ENCODE data around the gene LTBP1.

The LTBP1 gene

DNA sequence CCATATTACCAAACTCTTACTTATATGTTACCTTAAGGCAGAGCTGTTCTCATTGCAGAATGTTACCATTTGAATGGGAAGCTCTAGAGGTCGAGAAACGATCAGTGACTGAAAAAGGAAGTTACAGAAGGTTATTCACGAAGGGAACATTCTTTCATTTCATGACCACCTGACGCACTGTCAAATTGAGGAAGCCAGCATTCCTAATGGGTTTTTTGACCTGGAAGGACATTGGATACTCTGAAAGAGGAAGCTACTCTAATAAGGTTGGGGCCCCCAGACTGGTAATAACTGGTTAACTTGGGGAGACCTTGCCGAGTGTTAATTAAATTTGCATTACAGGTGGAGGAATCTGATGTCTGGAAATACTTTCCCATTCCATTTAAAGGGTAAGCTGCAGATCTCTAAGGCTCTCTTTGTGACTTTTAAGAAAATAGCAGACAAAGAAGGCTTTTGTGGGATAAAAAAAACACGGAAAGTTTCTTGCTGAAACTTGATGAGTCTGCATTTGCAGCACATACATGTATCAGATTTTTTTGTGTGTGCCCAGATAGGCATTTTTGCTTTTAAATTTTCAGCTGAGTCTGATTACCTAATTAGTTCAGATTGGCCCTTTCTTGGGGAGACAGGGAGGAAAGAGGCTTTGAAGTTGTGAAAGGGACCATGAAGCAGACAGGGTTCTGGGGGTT lies 137.1 kb downstream of the LTBP1 start:
- no peak for DNase-seq (ENCODE audit: low spot score)

DNA sequence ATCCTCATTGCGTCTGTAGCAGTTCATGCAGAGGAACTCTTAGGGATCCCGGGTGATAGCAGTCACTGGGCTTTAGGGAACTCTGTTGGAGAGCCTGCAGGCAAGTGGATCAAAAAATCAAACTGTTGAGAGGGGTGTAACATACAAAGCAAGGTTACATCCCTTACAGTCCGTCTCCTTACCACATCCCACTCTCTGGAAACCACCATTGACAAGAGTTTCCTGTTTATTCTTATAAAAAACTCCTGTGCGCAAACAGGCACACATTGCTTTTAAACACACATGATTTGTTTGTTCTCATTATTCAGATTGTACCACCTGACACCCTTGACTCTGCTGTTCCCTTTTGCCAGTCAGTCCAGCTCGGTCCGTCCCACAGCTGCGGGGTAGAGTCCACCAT lies 137.7 kb downstream of the LTBP1 start:
- DNase-seq (ENCODE audit: low spot score): no peak

DNA sequence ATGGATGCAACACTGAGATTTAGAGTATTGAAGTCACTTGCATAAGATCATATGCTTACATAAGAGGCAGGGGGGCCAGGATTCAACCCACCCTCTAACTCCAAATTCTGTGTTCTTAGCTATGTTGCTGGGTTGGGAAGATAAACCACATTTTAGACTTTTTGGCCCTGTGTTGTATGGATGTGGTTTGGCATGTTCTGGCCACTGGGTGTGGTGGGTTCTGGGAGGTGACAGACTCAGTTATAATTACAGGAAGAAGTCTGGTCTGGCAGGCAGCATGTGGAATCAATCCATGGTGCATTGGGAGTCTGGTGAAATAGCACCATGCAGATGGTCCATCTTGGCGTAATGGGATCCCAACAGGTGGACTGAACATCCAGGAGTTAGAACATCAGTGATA lies 138.9 kb downstream of the LTBP1 start:
- no peak for DNase-seq (ENCODE audit: low spot score)

DNA sequence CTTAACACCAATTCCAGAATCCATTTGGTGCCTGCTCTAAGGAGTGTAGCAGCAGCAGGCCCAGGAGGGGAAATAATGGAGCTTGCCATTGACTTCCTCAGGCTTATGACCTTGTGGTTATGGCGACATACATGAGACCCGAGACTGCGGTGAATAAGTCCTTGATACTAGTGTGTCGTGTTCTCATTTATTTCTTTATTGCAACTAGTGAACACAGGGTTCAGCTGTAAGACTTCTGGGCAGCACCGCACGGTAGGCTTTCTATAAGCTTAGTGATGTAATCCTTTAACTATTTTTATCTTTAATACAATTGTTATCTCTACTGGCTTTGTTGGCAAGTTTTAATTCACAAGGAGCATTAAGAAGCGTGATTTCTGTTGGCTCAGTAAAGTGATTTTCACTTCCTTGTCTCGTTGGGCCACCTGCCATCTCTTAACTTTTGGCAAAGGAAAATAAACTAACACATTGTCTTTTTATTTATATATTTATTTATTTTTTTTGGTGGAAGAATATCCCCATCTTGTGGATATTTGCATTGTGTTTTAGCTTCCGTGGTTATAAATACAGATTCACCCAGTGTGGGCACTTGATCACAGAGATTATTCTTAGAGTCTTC lies 139.8 kb downstream of the LTBP1 start:
- no peak for DNase-seq (ENCODE audit: low spot score)

DNA sequence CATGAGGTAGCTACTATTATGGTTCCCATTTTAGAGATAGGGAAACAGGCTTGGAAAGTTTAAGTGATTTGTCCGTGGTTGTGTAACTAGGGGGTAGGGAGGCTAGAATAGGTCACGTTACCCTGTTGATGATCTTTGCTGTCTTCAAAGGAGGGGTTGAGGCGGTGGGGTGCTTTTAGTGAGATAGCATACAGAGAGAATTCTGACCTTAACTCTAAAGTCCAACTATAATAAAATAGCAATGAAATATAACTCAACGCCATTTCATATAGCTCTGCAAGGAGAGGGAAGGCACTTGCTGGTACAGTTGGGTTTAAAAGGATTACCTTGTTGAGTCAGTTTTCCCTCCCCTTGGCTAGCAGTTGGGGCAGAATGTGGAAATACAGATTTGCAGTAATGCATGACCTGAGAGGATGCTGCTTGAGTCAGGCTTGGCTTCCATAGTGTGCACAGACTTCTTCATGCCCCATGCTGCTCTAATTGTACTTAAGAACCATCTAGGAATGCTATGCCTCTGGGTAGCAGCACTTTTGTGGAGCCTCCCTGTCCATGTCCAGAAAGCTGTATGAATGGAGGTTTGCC lies 143.9 kb downstream of the LTBP1 start:
- DNase-seq (ENCODE audit: low spot score): no peak

DNA sequence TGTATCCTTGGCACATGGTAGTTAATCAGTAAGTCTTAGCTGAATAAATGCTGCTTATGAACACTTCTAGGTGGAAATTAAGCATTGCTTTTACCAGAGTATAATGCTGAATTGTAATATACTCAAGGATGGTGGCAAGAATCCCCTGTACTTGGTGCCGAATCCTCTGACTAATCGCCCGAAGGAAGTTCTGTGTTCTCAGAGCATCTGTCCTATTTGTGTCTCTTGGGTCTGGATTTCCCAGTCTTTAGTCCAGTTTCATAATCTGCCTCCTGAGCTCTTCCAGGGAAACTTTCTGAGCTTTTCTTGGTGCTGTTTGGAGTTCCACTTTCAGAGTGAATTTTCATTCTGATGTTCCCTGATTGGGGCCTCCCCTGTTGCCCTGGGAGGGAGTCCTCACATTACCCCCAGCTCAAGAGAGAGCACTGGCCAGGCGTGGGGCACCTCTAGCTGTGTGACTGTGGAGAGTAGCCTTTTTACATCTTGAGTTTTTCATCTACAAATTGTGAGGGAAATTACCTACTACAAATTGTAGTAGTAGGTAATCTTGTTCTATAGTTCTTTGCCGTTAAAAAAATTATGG lies 144.9 kb downstream of the LTBP1 start:
- DNase-seq (ENCODE audit: low spot score): no peak

DNA sequence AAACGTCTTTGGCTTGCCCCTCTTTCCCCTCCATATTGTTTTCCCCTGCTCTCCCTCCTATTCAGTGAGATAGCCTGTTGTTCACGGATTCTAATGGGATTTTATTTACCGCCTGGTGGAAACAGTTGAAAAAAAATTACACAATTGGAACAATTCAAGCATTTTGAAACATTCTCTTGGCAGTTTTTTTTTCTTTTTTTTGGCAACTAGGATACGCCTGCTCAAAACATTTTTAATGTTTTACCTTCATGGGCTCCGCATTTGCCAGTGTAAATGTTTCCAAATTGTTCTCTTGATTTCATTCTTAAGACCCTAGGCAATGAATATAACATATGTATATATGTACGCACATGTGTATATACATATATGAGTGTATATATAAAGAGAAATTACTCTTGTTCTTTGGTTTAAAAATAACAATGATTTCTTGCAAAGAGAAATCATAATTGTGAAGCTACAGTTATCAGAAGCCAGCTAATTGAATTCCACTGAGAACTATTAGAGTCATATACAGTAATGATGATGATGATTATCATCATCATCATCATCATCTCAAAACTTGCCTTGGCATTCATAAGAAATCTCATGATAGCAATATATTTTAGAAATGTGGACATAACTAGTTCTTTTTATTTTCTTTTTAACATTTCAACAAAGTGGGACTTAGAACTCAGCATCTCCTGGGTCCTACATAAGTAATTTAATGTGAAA lies 146.7 kb downstream of the LTBP1 start:
- no peak for DNase-seq (ENCODE audit: low spot score)

DNA sequence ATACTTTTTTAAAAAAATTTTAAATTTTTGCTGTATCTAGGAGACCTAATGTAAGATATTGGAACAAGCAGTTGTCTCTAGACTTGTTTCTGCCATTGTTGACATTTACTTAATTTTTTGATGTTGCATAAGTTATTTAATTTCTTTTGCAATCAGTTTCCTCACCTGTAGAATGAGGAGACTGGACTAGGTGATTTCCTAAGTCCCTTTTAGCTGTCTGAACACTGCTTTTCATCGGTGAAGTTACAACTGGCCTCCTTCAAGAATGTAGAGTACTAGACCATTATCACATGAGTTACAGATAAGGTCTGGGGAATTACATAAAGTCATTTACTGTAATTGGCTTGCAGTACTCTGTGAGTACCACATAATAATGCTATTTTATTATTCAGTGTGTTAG lies 147.6 kb downstream of the LTBP1 start:
- DNase-seq (ENCODE audit: low spot score): no peak

DNA sequence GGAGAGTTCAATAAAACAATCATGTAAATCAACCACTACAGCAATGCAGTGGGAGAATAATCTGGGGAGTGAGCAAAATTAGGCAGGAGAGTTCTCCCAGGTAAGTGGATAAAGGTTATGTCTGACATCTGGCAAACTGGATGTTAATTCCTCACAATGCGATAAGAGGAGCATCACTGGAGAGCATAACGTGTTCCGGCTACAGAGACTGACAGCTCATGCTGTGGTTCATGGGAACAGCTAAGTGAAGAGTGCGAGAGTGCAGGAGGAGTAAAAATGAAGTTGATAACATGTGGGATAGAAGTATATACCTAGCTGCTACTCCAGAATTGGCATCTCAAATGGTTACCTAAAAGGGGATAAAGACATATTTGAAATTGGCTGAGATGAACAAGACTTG lies 153.2 kb downstream of the LTBP1 start:
- DNase-seq (ENCODE audit: low spot score): no peak

DNA sequence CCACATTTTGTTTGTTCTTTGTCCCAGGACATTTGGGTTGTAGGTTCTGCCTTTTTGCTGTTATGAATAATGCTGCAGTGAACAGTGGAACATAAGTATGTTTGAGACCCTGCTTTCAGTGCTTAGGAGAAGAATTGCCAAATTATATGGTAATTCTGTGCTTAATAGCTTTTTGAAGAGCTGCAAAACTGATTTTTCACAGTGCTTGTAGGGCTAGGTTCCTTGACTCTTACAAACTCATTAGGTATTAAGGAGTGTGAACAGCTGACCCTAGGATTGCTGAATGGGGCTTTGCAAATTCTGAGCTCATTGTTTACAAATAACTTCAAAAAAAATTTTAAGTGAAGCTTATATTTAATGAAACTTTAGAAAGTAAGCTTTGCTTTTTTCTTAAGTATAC lies 154.2 kb downstream of the LTBP1 start:
- no peak for DNase-seq (ENCODE audit: low spot score)

DNA sequence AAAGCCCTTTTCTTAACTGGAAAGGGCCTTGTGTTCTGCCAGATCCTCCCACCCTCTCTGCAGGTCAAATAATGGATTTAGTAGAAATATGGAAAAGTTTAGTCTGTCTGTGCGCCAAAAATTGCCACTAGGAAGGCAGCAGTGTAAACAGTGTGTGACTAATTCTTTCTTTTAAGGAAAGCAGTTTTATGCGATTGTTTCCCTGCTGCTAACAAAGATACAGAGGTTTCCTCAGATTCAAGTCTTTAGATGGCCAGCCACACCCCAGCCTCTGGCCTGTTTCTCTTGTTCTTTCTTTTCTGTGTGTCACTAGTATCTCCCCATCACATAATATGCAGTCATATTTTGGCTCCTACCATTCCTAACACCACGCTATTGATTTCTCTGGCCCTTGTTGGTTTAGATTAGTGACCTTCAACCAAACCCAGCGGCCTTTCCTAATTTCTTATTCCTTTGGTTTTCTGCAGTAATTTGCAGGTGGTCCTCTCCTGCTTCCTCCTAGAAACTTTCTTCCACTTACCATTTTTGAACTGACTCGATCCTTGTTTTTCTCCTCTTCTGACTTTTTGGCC lies 157.4 kb downstream of the LTBP1 start:
- no peak for DNase-seq (ENCODE audit: low spot score)

DNA sequence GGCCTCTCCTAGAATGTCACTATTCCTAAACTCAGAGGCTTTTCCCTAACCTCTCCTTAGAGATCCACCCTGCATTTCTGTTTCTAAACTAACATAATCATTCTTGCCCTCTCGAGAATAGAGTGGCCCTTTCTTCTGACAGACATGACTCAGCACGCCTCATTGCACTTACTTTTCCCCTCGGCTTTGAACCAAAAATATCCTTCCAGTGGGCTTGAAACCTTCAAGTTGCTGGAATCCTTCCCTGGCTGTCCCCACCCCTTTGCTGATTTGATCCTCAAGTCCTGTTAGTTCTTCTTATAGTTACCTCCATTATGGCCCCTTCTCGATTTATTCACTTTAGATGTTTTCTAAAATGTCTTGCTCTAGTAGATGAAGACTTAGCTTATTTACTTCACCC lies 158.0 kb downstream of the LTBP1 start:
- DNase-seq (ENCODE audit: low spot score): no peak

DNA sequence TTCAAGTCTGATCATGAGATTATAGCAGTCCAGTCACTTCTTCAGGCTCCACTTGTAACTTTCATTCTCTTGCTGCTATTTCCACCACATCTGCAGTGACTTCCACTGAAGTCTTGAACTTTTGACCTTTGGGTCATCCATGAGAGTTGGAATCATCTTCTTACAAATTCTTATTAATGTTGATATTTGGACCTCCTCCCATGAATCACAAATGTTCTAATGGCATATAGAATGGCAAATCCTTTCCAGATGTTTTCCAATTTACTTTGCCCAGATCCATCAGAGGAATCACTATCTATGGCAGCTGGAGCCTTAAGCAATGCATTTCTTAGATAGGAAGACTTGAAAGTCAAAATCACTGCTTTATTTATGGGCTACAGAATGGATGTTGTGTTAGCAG lies 159.4 kb downstream of the LTBP1 start:
- no peak for DNase-seq (ENCODE audit: low spot score)

DNA sequence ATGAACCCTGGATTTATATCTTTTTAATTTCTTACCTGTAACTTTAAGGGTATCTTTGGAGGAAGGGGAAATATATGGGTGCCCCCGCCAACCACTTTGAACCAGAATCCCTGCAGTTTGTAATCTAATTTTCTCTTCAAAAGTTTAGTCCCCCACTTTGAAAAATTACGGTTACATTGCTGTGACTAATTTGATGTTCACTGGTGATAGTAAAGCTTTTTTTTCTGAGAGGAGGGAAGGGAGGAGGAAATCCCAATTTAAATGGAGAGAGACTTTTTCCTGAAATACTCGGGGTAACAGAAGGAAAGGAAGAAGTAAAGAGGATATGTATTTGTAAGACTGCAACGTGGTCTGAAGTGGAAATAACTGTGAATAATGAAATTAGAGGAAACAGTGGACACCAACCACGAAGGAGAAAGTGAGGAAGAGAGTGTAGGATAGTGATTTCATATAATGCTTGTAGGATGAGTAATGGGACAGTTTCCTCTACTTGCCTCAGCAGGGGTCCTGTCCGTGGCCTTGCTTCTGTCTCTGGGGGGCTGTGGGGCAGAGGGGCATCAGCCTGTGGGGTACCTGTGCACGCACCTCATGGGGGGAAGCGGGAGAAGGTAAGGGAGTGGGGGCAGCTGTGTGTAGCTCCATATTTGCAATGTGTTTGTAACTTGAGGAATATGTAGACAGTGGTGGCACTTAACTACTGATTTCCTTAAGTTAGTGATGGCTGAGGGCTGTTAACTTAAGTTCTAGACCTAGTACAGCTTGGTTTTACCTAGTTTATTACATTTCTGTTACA lies 161.1 kb downstream of the LTBP1 start:
- no peak for DNase-seq (ENCODE audit: low spot score)

DNA sequence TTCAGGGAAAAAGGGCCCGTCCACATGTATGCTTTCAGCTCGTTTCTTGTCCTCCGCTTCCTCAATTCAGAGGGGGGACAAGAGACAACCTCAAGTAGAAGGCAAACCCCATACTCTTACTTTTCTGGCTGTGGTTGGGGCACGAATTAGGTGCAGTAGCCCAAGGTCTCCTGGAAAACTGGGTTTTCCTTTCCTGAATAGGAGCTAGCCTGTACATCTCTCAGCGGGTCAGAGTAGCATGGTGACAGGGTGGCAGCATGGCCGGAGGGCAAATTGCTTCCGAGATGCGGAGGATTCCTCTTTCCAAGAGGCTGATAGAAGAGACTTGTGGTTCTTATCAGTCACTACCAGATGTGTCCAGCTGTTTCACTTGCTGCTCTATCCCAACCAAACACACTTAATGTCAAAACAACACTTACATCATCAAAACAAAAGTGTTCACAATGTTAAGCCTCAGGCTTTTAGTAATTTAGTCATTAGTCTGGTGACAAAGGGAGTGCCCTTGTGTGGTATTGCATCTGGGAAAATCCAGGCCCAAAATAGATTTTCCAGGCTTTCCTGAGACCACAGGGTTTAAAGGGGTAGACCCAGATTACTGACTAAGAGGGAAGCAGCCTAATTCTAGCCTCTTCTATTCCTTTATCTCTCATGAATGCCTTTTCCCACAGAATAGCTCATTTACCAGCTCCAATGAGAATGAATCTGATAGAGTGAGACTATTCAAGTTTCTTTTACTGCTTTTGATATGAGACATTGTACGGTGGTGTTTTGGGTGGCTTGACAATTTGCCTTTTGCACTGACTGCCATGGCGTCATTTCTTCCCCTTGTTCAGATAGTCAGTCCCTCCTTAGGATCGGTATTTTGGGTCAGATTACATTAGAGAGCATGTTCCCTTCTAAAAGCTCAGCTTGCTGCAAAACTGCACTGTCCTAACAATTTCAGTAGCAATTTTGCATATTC lies 162.0 kb downstream of the LTBP1 start:
- DNase-seq (ENCODE audit: low spot score): no peak

DNA sequence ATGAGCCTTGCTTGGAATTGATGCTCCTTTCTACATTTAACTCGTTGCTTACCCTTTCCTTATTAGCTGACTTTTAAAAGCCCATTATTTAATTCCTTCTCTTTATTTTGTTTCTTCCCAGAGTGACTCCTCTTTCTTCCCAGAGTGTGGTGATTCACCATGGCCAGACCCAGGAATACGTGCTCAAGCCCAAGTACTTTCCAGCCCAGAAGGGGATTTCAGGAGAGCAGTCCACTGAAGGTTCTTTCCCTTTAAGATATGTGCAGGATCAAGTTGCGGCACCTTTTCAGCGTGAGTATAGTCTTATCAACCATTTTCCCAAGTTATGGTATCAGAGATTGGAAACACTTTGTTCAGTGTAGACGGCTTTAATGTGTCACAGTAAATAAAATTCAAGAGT lies 163.7 kb downstream of the LTBP1 start:
- no peak for DNase-seq (ENCODE audit: low spot score)

DNA sequence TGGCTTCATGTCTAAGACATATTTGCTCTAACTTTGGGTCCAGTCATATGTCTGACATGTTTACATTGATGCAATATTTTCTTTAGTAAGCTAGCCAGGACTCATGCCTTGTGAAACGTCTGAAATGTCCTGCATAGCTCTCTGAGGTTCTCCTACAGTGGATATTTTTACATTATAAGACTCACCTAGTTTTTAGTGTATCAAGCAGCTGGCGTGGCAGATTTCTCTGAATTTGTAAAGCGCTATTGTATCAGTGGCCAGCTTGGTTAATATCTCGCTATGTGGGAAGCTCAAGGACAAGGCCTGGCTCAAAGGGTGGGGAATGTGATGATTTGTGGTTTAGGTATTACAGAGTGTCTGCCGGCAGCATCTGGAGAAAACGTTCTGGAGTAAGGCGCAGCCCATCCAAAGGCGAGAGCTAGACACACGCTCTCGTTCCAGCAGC lies 164.3 kb downstream of the LTBP1 start:
- DNase-seq (ENCODE audit: low spot score): no peak

DNA sequence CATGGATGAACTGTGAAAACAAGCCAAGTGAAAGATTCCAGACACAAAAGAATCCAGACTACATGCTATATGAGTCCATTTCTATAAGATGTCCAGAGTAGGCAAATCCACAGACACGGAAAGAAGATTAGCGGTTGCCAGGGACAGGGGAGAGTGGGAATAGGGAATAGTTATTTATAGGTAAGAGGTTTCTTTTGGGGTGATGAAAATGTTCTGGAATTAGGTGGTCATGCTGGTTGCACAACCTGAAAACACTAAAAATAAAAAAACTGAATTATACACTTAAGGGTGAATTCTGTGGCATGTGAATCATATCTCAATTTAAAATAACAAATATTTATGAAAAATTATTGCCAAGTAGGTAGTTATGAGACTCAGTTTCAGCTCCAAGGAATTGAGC lies 168.4 kb downstream of the LTBP1 start:
- DNase-seq (ENCODE audit: low spot score): no peak

DNA sequence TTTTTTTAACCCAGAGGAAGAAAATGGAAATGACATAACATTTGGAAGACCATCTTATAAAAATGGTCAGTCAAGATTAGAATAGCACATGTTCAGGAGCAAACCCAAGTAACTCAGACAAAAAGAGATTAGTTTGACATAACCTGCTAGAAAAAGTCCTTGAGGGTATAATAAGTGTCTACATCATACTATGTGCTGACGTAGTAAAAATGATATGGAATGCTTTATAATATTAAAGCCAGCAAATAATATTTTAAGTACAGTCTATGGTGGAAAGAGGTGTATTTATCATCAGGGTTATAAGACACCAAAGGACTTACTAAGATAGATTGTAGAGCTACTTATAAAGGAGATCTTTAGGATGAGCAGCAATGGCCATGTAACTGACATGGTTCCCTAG lies 169.0 kb downstream of the LTBP1 start:
- DNase-seq (ENCODE audit: low spot score): no peak

DNA sequence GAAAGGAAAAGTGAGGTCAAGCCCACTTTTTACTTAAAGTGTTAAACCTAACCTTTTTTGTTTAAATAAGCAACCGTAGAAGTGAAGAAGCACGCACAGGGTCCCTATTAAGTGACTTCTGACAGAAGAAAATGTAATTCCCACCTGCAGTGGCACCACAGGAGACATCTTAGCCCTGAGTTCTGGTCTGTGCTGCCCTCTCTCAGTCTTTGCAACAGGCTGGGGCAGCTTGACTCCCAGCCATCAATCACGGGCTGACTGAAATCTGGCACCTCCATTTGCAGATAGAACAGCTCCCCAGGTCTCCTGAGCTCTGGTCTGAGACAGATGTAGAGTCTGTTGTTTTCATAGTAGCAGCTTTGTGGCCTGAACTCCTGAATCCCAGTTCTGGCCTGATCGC lies 170.0 kb downstream of the LTBP1 start:
- DNase-seq (ENCODE audit: low spot score): no peak
